ENCODE data around the gene CD200.

Gene CD200

GRCh38 chr3:112297714-112298113 lies 35.2 kb upstream of the CD200 start:
- TF ChIP-seq CTCF (conservative IDR thresholded peaks at IDR 0.05; ENCODE audit: low read length) (peak; percentile 32; the same call in 1 of the 2 replicates), EZH2phosphoT487 (IDR thresholded peaks at IDR 0.05; ENCODE audit: borderline replicate concordance) (no peak)
- peak overlapping the region; percentile 61 for H3K9ac ChIP-seq (ENCODE audit: low read depth, low read length, poor library complexity, severe bottlenecking)
- no peaks in the 10 kb centered on the region for H3K27me3 ChIP-seq (ENCODE audit: insufficient read depth, low read length, poor library complexity, severe bottlenecking)
- H3K4me1 ChIP-seq (ENCODE audit: insufficient read depth, low read length, poor library complexity, severe bottlenecking), result peaks cover 33% of the 10 kb centered on the region
- H3K4me2 ChIP-seq (ENCODE audit: low read depth, low read length, poor library complexity, severe bottlenecking), result peak overlapping the region; percentile 76
- H3F3A ChIP-seq (ENCODE audit: low read depth), result peaks cover 12% of the 10 kb centered on the region; the same call in 1 of the 2 replicates
- H4K20me1 ChIP-seq (ENCODE audit: insufficient read depth, low read length, poor library complexity, severe bottlenecking), result no peaks in the 10 kb centered on the region
- no peaks in the 10 kb centered on the region for H3K36me3 ChIP-seq (ENCODE audit: insufficient read depth, low read length)
- H3K79me2 ChIP-seq (ENCODE audit: insufficient read depth, low read length), result no peaks in the 10 kb centered on the region
- 0 out of 2 replicates have a peak, but pooled peaks cover 3% of the 10 kb centered on the region for H3K9me3 ChIP-seq (ENCODE audit: insufficient read depth, low read depth, low read length)
- peak overlapping the region; percentile 66 for H3K4me3 ChIP-seq (ENCODE audit: low read length, poor library complexity, severe bottlenecking)
- no peaks in the 10 kb centered on the region for H3K9me2 ChIP-seq (replicated peaks; ENCODE audit: low read depth, low read length)
- H2AFZ ChIP-seq (ENCODE audit: low read length), result peak overlapping the region; percentile 70

- H3K36me3 ChIP-seq (ENCODE audit: insufficient read depth, low read length), result no peaks in the 10 kb centered on the region
- H3K27me3 ChIP-seq (ENCODE audit: insufficient read depth, low read length, poor library complexity, severe bottlenecking), result no peaks in the 10 kb centered on the region
- peak overlapping the region; percentile 76 for H3K4me2 ChIP-seq (ENCODE audit: low read depth, low read length, poor library complexity, severe bottlenecking)
- peaks cover 34% of the 10 kb centered on the region for H3K4me1 ChIP-seq (ENCODE audit: insufficient read depth, low read length, poor library complexity, severe bottlenecking)
- no peaks in the 10 kb centered on the region for H4K20me1 ChIP-seq (ENCODE audit: insufficient read depth, low read length, poor library complexity, severe bottlenecking)
- H3K79me2 ChIP-seq (ENCODE audit: insufficient read depth, low read length), result no peaks in the 10 kb centered on the region
- peak overlapping the region; percentile 50; the same call in 1 of the 2 replicates for H2AFZ ChIP-seq (ENCODE audit: low read length)
- no peak for TF ChIP-seq EZH2phosphoT487 (IDR thresholded peaks at IDR 0.05; ENCODE audit: borderline replicate concordance)
- no peak for TF ChIP-seq CTCF (conservative IDR thresholded peaks at IDR 0.05; ENCODE audit: low read length)
- H3K9me2 ChIP-seq (replicated peaks; ENCODE audit: low read depth, low read length), result no peaks in the 10 kb centered on the region
- H3F3A ChIP-seq (ENCODE audit: low read depth), result peaks cover 12% of the 10 kb centered on the region; the same call in 1 of the 2 replicates
- H3K4me3 ChIP-seq (ENCODE audit: low read length, poor library complexity, severe bottlenecking), result peak overlapping the region; percentile 66
- peak overlapping the region; percentile 61 for H3K9ac ChIP-seq (ENCODE audit: low read depth, low read length, poor library complexity, severe bottlenecking)
- 0 out of 2 replicates have a peak, but pooled peaks cover 3% of the 10 kb centered on the region for H3K9me3 ChIP-seq (ENCODE audit: insufficient read depth, low read depth, low read length)
These were observed 34.2 kb upstream of the CD200 start for GRCh38 chr3:112298781-112299180.

GRCh38 chr3:112302150-112302830 lies 30.7 kb upstream of the CD200 start:
- Histone ChIP-seq H3K4me2 (ENCODE audit: low read depth, low read length, poor library complexity, severe bottlenecking) (no peak overlapping the region), H2AFZ (ENCODE audit: low read length) (peak overlapping the region; percentile 17; the same call in 1 of the 2 replicates), H3K27me3 (ENCODE audit: insufficient read depth, low read length, poor library complexity, severe bottlenecking) (no peaks in the 10 kb centered on the region), H4K20me1 (ENCODE audit: insufficient read depth, low read length, poor library complexity, severe bottlenecking) (no peaks in the 10 kb centered on the region), H3K4me1 (ENCODE audit: insufficient read depth, low read length, poor library complexity, severe bottlenecking) (peaks cover 32% of the 10 kb centered on the region), H3K36me3 (ENCODE audit: insufficient read depth, low read length) (no peaks in the 10 kb centered on the region), H3K9ac (ENCODE audit: low read depth, low read length, poor library complexity, severe bottlenecking) (no peak overlapping the region), H3K79me2 (ENCODE audit: insufficient read depth, low read length) (no peaks in the 10 kb centered on the region), H3F3A (ENCODE audit: low read depth) (peaks cover 10% of the 10 kb centered on the region; the same call in 1 of the 2 replicates), H3K9me3 (ENCODE audit: insufficient read depth, low read depth, low read length) (0 out of 2 replicates have a peak, but pooled peaks cover 3% of the 10 kb centered on the region), H3K9me2 (replicated peaks; ENCODE audit: low read depth, low read length) (no peaks in the 10 kb centered on the region), H3K4me3 (ENCODE audit: low read length, poor library complexity, severe bottlenecking) (no peak overlapping the region)
- TF ChIP-seq CTCF (conservative IDR thresholded peaks at IDR 0.05; ENCODE audit: low read length), result no peak
- no peak for TF ChIP-seq EZH2phosphoT487 (IDR thresholded peaks at IDR 0.05; ENCODE audit: borderline replicate concordance)

Data from Loucy (cell line).